Urinary bladder (tissue), 4 donors: ENCODE measurements around the gene AAK1. TPM values are rescaled to one million over a fixed set of nuclear protein-coding genes. Genes with fewer than 3 reads are reported as not detected.

ENCODE experiments used
- DNase-seq: peaks from one replicate; pipeline ENCODE4 v3.0.0-alpha.2; 2015; ENCODE audit errors: extremely low spot score
- H3K27ac ChIP-seq: one replicate; pipeline ENCODE4 v1.5.1; 2013; ENCODE audit warnings: low read depth, mild to moderate bottlenecking, moderate library complexity
- H3K36me3 ChIP-seq: one replicate; pipeline ENCODE4 v1.6.1; 2013; ENCODE audit warnings: mild to moderate bottlenecking, moderate library complexity; ENCODE audit not compliant: insufficient read depth
- H3K4me1 ChIP-seq: one replicate; pipeline ENCODE4 v1.6.1; 2013; ENCODE audit warnings: mild to moderate bottlenecking, moderate library complexity; ENCODE audit not compliant: insufficient read depth
- H3K4me3 ChIP-seq: one replicate; pipeline ENCODE4 v1.5.1; 2013; ENCODE audit warnings: low read depth, low read length
- WGBS: extraction: QIAGEN DNeasy Blood & Tissue Kit; methylation state at CpG from one replicate; pipeline ENCODE4 v1.1.7; 2013; 5-methylcytosine and 5-hydroxymethylcytosine counted together
- polyA plus RNA-seq: library from polyadenylated mRNA; stranded (reverse); fragments of 200-250 nt; gene quantifications from one replicate; pipeline ENCODE4 v1.2.3, GENCODE V29; 2013
- total RNA-seq: library from RNA; depleted of rRNA; stranded (reverse); fragments of >200 nt; gene quantifications from one replicate; pipeline ENCODE4 v1.2.3, GENCODE V29; 2014
- donor health status: healthy with polysubstance abuse.
- donor health status: healthy.

The AAK1 gene
- total and polyA plus RNA-seq, 2 donors: 9.3 to 51.5 TPM

DNA sequence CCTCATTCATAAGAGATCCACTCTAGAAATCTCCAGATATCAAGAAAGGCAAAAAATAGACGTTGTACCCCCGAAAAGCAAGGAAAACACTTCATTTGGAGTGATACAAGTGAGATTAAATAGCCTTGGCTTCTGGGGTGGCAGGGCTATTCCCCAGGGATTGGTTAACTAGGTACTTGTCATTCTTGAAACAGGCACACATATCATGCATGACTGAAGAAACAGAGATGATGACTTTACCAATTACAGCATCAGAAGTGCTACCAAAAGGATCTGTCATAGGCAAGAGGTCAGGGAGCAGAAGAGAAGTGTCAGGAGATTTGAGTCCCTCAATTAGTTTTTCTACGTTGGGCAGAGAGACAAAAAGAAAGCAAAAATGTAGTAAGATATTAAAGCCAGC is 161.1 kb downstream of the AAK1 start:
- Histone ChIP-seq H3K36me3 (no peaks in the 10 kb centered on the region), H3K4me3 (no peak overlapping the region), H3K27ac (no peak overlapping the region), H3K4me1 (no peaks in the 10 kb centered on the region)
- 86% methylated on average over 3 of the region's 3 CpGs for WGBS
- no peak for DNase-seq

DNA sequence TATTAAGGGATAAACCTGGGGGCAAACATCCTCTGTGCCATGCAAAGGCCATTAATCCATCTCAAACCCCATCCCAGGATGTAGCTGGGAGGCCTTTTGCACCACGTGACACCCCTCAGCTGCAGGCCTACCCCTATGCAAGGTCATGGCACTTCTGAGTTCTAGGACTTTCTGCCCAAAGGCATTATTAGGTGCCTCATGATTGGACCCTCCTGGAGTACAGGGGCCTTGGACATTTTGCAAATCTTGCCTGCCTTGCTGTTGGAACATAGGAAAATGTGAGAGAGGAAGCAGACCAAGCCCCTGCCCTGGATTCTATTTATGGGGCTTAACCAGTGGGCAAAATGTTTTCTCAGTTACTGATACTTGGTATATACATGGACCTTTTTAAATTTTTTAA is 162.1 kb downstream of the AAK1 start:
- 93% methylated on average over 1 of the region's 1 CpG for WGBS
- DNase-seq: no peak
- H3K4me3 ChIP-seq: no peak overlapping the region
- no peak overlapping the region for H3K27ac ChIP-seq
- H3K4me1 ChIP-seq: no peaks in the 10 kb centered on the region
- H3K36me3 ChIP-seq: no peaks in the 10 kb centered on the region

DNA sequence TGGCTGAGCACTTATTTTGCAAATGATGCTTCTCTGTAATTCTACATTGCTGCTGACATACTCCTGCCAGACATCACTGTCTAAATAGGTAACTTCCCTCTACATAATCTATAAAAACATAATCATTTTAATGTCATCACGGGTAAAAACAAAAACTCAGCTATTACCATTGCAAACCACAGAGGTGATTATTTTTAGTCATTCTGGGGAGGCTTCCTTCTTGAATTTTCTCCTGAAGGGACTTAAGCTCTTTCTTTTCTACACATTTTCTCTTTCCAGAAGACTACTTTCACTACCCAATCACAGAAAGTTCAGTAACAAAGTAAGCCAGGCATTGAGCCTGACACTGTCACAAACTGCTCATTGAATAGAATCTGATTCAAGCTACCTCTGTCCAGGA is 165.9 kb downstream of the AAK1 start:
- DNase-seq: no peak
- no peaks in the 10 kb centered on the region for H3K4me1 ChIP-seq
- H3K36me3 ChIP-seq: no peaks in the 10 kb centered on the region
- no peak overlapping the region for H3K27ac ChIP-seq
- H3K4me3 ChIP-seq: no peak overlapping the region
- WGBS: 89% methylated on average over 1 of the region's 1 CpG

DNA sequence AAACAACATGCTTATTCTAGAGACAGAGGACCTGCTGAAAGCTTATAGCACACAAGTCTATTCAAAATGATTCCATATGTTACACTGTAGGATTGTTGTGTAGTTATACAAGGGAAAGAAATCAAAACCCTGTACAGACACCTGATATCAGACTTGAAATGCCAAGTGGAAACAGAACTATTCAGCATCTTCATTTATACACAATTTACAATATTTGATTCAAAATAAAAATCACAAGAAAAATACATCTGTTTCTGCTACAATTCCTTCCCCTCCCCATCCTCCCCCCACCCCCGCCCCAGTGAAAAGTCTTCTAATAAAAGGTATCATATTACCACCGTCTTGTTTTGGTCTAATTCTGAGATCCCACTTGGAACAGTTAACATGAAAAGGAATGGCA is 168.9 kb downstream of the AAK1 start:
- WGBS: 50% methylated on average over 2 of the region's 2 CpGs
- Histone ChIP-seq H3K36me3 (peaks cover 1% of the 10 kb centered on the region), H3K4me3 (no peak overlapping the region), H3K4me1 (no peaks in the 10 kb centered on the region), H3K27ac (no peak overlapping the region)
- DNase-seq: no peak

DNA sequence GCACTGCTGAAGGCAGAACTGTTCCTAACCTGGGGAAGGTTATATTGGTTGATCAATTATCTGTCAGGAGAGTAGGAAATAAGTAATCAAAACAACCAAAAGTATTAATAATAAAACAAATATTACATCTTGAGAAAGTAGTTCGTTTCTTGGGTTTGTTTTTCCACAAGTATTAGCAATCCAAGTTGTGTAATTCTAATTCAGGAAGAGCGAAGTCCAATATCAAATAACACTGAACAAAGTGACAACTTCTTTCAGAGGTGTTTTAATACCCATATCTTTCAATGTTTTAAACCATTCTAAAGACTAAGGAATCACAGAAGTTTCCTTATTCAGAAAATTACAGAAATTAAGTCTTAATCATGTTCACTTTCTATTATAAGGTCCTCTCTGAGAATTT is 171.7 kb downstream of the AAK1 start:
- no peaks in the 10 kb centered on the region for H3K4me1 ChIP-seq
- H3K4me3 ChIP-seq: no peak overlapping the region
- peaks cover 1% of the 10 kb centered on the region for H3K36me3 ChIP-seq
- WGBS: 88% methylated on average over 2 of the region's 2 CpGs
- DNase-seq: no peak
- H3K27ac ChIP-seq: no peak overlapping the region

DNA sequence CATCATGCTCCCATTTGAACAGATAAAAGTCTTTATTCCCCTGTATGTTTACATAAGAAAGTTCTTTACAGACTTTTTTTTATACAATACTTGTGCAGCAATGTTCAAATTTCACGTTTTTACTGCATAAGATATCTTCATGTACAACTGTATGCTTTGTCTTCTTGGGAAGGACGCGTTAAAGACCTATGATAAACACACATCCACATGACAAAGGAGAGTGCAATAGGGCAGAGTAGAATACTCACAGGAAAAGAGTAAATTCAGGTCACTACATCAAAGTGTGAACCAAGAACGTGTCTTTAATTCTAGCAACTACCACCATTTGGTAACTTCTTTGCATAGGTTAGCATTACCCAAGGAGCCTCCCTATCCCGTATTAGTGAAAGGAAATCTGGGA is 172.6 kb downstream of the AAK1 start:
- Histone ChIP-seq H3K27ac (no peak overlapping the region), H3K4me1 (no peaks in the 10 kb centered on the region), H3K4me3 (no peak overlapping the region), H3K36me3 (peaks cover 2% of the 10 kb centered on the region)
- 61% methylated on average over 5 of the region's 5 CpGs for WGBS
- no peak for DNase-seq

DNA sequence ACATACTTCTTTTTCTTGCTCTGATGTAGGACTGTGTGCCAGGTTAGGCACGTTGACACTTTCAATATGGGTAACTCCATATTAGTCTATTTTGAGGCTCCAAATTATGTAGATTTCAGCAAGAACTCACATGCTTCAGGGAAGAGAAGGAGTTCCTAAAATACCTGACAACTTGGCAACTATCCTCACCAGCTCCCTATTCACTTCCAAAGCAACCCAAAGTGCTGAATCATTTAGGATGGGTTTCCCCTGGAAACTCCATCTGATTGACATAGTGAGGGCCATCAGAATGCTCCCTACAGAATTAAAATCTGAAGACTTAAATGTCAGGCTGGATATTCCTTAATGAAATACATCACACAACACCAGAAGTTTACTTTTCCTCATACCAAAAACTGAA is 173.8 kb downstream of the AAK1 start:
- Histone ChIP-seq H3K4me3 (no peak overlapping the region), H3K36me3 (peaks cover 3% of the 10 kb centered on the region), H3K27ac (no peak overlapping the region), H3K4me1 (no peaks in the 10 kb centered on the region)
- no peak for DNase-seq
- 90% methylated on average over 1 of the region's 1 CpG for WGBS

DNA sequence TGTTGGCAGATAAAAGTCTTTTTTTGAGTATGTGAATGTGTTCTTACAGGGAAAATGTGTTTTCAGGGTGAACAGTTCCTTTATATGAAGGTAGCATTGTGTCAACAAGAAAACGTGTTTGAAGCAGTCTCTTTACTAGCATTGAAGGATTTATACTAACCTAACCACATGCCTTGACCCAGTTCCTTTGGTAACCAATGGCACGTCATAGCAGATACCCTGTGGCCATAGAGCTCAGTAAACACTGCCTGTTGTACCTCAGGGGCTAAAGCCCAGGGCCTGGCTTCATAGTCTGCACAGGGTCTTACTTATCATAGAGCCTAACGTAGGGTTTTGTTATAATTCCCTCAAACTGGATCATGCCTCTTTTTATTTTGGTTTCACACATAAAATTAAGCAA is 174.2 kb downstream of the AAK1 start:
- Histone ChIP-seq H3K4me1 (no peaks in the 10 kb centered on the region), H3K4me3 (no peak overlapping the region), H3K36me3 (peaks cover 3% of the 10 kb centered on the region), H3K27ac (no peak overlapping the region)
- no peak for DNase-seq
- WGBS: 91% methylated on average over 3 of the region's 3 CpGs

DNA sequence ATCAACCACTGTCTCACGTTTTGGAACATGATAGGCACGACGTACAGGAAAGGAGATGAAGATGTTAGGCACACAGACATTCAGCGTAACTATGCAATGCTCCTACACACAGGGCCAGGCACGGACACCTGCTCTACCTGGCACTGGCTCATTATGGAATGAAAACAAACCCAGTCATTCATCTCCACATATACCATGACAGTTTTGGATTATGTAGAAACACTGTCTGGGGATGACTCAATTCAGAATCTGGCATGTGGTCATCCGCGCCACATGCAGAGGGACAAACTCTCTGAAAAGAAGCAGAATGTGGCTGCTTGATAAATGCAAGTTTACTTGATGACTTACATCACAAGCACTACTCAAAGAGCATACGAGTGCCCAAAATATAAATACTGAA is 176.8 kb downstream of the AAK1 start:
- Histone ChIP-seq H3K36me3 (peaks cover 3% of the 10 kb centered on the region), H3K4me1 (no peaks in the 10 kb centered on the region), H3K4me3 (no peak overlapping the region), H3K27ac (no peak overlapping the region)
- no peak for DNase-seq
- WGBS: 95% methylated on average over 8 of the region's 8 CpGs

DNA sequence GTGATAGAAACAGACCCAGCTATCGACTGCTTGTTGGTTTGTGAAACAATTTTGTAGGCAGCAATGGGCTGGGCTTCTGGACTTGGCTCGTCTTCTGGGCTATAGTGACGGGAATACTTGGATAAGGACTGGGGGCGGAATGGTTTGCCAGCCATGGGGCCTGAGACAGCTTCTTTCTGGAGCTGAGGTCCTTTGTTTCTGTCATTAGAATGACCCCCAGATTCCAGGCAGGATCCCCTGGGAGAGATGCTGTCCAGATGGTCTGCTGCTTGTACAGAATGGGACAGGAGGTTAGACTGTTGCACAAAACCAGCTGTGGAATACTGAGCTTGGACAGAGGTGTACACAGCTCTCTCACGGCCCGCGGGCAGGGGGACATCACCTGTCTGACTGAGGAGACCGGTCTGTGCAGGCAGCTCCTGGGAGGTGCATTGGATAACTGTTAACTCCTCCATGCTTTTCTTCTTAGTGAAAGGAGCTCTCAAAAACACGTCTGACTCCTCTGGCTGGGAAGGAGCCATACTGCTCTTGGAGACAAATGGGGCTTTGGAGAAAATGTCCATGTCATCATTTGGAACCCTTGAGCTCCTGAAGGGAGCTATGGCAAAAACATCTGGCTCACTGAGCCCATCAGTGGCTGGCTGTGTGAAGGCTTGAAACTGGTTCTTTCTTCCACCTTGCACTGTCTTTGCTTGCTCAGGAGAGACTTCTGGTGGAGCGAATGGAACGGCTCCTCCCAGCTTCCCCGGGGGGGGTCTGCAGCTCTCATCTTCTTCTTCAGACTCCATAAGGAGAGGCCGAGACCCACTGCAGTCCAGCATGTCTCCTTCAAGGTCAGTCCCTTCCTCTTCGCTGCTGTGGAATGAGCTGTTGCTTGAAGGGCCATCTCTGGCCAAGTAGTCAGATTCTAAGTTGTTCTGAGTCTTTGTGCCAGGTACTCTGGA is 177.8 kb downstream of the AAK1 start:
- Histone ChIP-seq H3K4me3 (no peak overlapping the region), H3K27ac (no peak overlapping the region), H3K36me3 (peaks cover 3% of the 10 kb centered on the region), H3K4me1 (no peaks in the 10 kb centered on the region)
- no peak for DNase-seq
- WGBS: 83% methylated on average over 14 of the region's 14 CpGs

DNA sequence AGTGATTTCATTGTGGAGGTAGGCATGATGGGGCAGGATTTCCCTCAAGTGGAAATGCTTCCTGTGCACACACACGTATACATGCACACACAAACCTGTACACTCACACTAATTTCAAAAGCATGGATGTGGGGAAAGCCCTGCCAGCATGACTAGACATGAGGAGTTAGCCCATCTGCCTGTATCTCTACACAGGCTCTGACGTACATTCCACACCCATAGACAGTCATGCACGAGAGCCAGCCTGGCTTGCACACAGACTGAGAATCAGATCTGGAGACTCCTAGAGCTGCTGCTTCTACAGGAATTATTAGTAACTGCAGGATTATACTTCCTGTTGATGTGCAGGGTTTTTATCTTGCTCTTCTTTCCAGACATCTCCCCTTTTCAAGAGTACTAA is 179.0 kb downstream of the AAK1 start:
- no peak overlapping the region for H3K27ac ChIP-seq
- H3K4me3 ChIP-seq: no peak overlapping the region
- WGBS: 34% methylated on average over 3 of the region's 3 CpGs
- peaks cover 2% of the 10 kb centered on the region for H3K36me3 ChIP-seq
- H3K4me1 ChIP-seq: no peaks in the 10 kb centered on the region
- no peak for DNase-seq

DNA sequence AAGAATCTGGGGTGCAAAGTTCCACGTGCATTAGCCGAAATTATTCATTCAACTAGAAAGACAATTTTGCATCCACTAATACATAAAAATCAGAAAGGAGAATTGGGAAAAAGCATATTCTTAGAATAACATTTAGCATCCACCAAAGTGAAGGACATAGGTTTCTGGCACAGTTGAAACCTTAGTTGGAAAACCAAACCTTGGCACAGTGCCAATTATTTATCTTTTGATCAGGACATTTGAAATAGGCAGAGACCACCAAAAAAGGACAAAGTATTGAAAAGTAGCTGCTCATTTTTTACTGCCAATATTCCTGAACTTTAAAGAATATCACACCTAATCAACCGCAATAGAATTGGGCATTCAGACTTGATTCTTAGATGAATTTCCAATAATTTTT is 180.8 kb downstream of the AAK1 start:
- Histone ChIP-seq H3K36me3 (peaks cover 2% of the 10 kb centered on the region), H3K4me3 (no peak overlapping the region), H3K4me1 (no peaks in the 10 kb centered on the region), H3K27ac (no peak overlapping the region)
- WGBS: over 99% methylated on average over 3 of the region's 3 CpGs
- no peak for DNase-seq

DNA sequence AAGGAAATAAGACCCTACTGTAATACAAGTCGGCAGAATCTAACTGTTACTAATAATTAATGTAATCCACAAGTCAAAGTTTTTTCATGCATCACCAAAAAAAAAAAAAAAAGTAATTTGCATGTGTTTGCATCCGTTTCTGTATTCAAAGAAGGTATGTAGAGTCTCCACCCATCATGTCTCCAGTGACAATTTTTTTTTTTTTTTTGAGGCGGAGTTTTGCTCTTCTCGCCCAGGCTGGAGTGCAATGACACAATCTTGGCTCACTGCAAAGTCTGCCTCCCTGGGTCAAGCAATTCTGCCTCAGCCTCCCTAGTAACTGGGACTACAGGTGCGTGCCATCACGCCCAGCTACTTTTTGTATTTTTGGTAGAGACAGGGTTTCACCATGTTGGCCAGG is 182.1 kb downstream of the AAK1 start:
- Histone ChIP-seq H3K4me1 (no peaks in the 10 kb centered on the region), H3K36me3 (peaks cover 2% of the 10 kb centered on the region), H3K4me3 (no peak overlapping the region), H3K27ac (no peak overlapping the region)
- WGBS: 96% methylated on average over 6 of the region's 6 CpGs
- DNase-seq: no peak

DNA sequence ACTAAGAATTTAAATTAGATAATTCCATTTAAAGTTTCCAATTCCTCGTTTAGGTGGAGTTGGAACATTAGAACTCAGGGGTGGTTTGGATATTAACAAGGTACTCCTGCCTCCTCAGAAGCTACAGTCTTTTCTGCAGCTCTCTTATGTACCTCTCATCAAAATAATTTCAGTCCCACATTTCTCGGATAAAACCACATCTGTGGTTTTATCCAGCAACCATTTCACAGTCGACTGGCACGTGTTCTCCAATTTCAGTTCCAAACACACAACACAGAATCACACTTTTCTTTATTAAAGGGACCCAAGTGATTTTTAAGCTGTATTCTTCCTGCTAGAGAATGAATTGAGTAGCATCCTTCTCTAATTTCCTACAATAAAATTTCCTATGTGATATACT is 183.6 kb downstream of the AAK1 start:
- H3K4me1 ChIP-seq: no peaks in the 10 kb centered on the region
- H3K36me3 ChIP-seq: no peaks in the 10 kb centered on the region
- H3K27ac ChIP-seq: no peak overlapping the region
- no peak for DNase-seq
- no peak overlapping the region for H3K4me3 ChIP-seq
- WGBS: 88% methylated on average over 4 of the region's 4 CpGs
